NCI-H187 treated with DMSO at 0.1 percent for 48 hours (cell line): ENCODE data around the gene RNF121.

Experiments
- DNase-seq: peaks from one replicate; lab custom pipeline; 2025; lab: John Stamatoyannopoulos, UW

Gene RNF121

GRCh38 chr11:71935338-71935925 is 6.6 kb downstream of the RNF121 start:
- no peak for DNase-seq

GRCh38 chr11:71936825-71937224 is 8.0 kb downstream of the RNF121 start:
- DNase-seq: no peak

GRCh38 chr11:71937826-71938225 is 9.0 kb downstream of the RNF121 start:
- no peak for DNase-seq

- DNase-seq: no peak
Measured at GRCh38 chr11:71940561-71941219, 11.8 kb downstream of the RNF121 start.

GRCh38 chr11:71946144-71946571 is 17.3 kb downstream of the RNF121 start:
- no peak for DNase-seq

GRCh38 chr11:71947498-71947897 is 18.7 kb downstream of the RNF121 start:
- DNase-seq: no peak

- DNase-seq: no peak
Measured at GRCh38 chr11:71948314-71949027, 19.6 kb downstream of the RNF121 start.

- DNase-seq: no peak
Measured at GRCh38 chr11:71949034-71949433, 20.2 kb downstream of the RNF121 start.

- no peak for DNase-seq
Measured at GRCh38 chr11:71951741-71952310, 23.0 kb downstream of the RNF121 start.

- no peak for DNase-seq
Measured at GRCh38 chr11:71955898-71956456, 27.1 kb downstream of the RNF121 start.

GRCh38 chr11:71962428-71963038 is 33.7 kb downstream of the RNF121 start:
- DNase-seq: no peak

GRCh38 chr11:71963468-71963867 is 34.6 kb downstream of the RNF121 start:
- no peak for DNase-seq

GRCh38 chr11:71964641-71965040 is 35.8 kb downstream of the RNF121 start:
- no peak for DNase-seq

- DNase-seq: no peak
Measured at GRCh38 chr11:71971680-71972079, 42.8 kb downstream of the RNF121 start.

GRCh38 chr11:71976551-71976950 is 47.7 kb downstream of the RNF121 start:
- DNase-seq: no peak

GRCh38 chr11:71977090-71977489 is 48.2 kb downstream of the RNF121 start:
- no peak for DNase-seq

GRCh38 chr11:71977743-71978418 is 49.0 kb downstream of the RNF121 start:
- DNase-seq: no peak

GRCh38 chr11:71979094-71979493 is 50.2 kb downstream of the RNF121 start:
- no peak for DNase-seq

- no peak for DNase-seq
Measured at GRCh38 chr11:71979602-71980001, 50.8 kb downstream of the RNF121 start.

- no peak for DNase-seq
Measured at GRCh38 chr11:71986131-71986530, 57.3 kb downstream of the RNF121 start.

GRCh38 chr11:71987521-71987920 is 58.7 kb downstream of the RNF121 start:
- DNase-seq: no peak

- DNase-seq: no peak
Measured at GRCh38 chr11:71988050-71988449, 59.2 kb downstream of the RNF121 start.
